NCI-H2029 (cell line): ENCODE measurements around the gene LYSET.
"Not testable (repeated sequence)": the region's sequence is repeated elsewhere in the genome, so short reads cannot be mapped to it uniquely, and the experiment has no call there.

Experiments used
- DNase-seq: peaks from one replicate; lab custom pipeline; 2025; lab: John Stamatoyannopoulos, UW

LYSET gene

GRCh38 chr14:93168610-93169009 is 16.5 kb upstream of the LYSET start:
- DNase-seq, result not testable (repeated sequence)

GRCh38 chr14:93169619-93170018 is 15.5 kb upstream of the LYSET start:
- DNase-seq, result not testable (repeated sequence)

GRCh38 chr14:93170141-93170540 is 15.0 kb upstream of the LYSET start:
- not testable (repeated sequence) for DNase-seq

- no peak for DNase-seq
These were observed 13.7 kb upstream of the LYSET start for GRCh38 chr14:93171376-93171775.

GRCh38 chr14:93173943-93174395 is 11.1 kb upstream of the LYSET start:
- DNase-seq, result no peak

- not testable (repeated sequence) for DNase-seq
These were observed 10.4 kb upstream of the LYSET start for GRCh38 chr14:93174731-93175130.

GRCh38 chr14:93175492-93175891 is 9.6 kb upstream of the LYSET start:
- no peak for DNase-seq

GRCh38 chr14:93183596-93184317 is 1.4 kb upstream of the LYSET start:
- DNase-seq, result no peak

GRCh38 chr14:93185349-93185720 is 218 bp downstream of the LYSET start:
- DNase-seq, result no peak

- no peak for DNase-seq
These were observed 1.3 kb downstream of the LYSET start for GRCh38 chr14:93186466-93186865.

- no peak for DNase-seq
These were observed 1.8 kb downstream of the LYSET start for GRCh38 chr14:93186956-93187355.

GRCh38 chr14:93195316-93195999 is 10.3 kb downstream of the LYSET start:
- no peak for DNase-seq

- no peak for DNase-seq
These were observed 13.9 kb downstream of the LYSET start for GRCh38 chr14:93199031-93199430.

GRCh38 chr14:93200553-93200952 is 15.4 kb downstream of the LYSET start:
- DNase-seq, result no peak

- no peak for DNase-seq
These were observed 16.1 kb downstream of the LYSET start for GRCh38 chr14:93201155-93201704.

- peak; percentile 89 for DNase-seq
These were observed 21.8 kb downstream of the LYSET start, which contains the start of the genes GON7 and UBR7 for GRCh38 chr14:93206793-93207467. Gene GON7 (minus strand): TSS chr14:93207065. CDS start chr14:93207037, 28 bp downstream. Gene UBR7 (plus strand): TSS chr14:93207256. CDS start chr14:93207292, 36 bp downstream.

GRCh38 chr14:93207468-93208308 is 22.6 kb downstream of the LYSET start:
- DNase-seq, result no peak

GRCh38 chr14:93212432-93212831 is 27.3 kb downstream of the LYSET start:
- DNase-seq, result no peak

GRCh38 chr14:93214598-93214997 is 29.5 kb downstream of the LYSET start:
- no peak for DNase-seq

GRCh38 chr14:93219103-93219726 is 34.1 kb downstream of the LYSET start:
- no peak for DNase-seq

- DNase-seq, result no peak
These were observed 35.4 kb downstream of the LYSET start for GRCh38 chr14:93220509-93220908.
